ENCODE results near the gene PEX6.

GRCh38 chr6:42963855-42964605 is 15.0 kb downstream of the PEX6 start:
- TF ChIP-seq, protein P1, sequence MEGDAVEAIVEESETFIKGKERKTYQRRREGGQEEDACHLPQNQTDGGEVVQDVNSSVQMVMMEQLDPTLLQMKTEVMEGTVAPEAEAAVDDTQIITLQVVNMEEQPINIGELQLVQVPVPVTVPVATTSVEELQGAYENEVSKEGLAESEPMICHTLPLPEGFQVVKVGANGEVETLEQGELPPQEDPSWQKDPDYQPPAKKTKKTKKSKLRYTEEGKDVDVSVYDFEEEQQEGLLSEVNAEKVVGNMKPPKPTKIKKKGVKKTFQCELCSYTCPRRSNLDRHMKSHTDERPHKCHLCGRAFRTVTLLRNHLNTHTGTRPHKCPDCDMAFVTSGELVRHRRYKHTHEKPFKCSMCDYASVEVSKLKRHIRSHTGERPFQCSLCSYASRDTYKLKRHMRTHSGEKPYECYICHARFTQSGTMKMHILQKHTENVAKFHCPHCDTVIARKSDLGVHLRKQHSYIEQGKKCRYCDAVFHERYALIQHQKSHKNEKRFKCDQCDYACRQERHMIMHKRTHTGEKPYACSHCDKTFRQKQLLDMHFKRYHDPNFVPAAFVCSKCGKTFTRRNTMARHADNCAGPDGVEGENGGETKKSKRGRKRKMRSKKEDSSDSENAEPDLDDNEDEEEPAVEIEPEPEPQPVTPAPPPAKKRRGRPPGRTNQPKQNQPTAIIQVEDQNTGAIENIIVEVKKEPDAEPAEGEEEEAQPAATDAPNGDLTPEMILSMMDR (IDR thresholded peaks at IDR 0.05): no peak
- TF ChIP-seq POLR2A (IDR thresholded peaks at IDR 0.05): no peak

All from breast epithelium (tissue), 3 donors.